HEK293 (cell line): Measurements from ENCODE around the gene PLEKHA8.

ENCODE experiments used
- BCL11B ChIP-seq: fragments of 450-650 bp; formaldehyde crosslinking; IDR thresholded peaks from 2 replicates; pipeline ENCODE4 v1.5.1; 2016; ENCODE audit warnings: low read depth, missing biosample characterization, missing genetic modification characterization
- FEZF1 ChIP-seq: fragments of 450-650 bp; formaldehyde crosslinking; IDR thresholded peaks from 2 replicates; pipeline ENCODE4 v1.5.1; 2016; ENCODE audit warnings: missing biosample characterization, missing genetic modification characterization
- GFI1B ChIP-seq: fragments of 450-650 bp; formaldehyde crosslinking; IDR thresholded peaks from 2 replicates; pipeline ENCODE4 v1.5.1; 2016; ENCODE audit warnings: missing biosample characterization, missing genetic modification characterization
- GLIS1 ChIP-seq: fragments of 450-650 bp; formaldehyde crosslinking; IDR thresholded peaks from 2 replicates; pipeline ENCODE4 v1.5.1; 2016; ENCODE audit warnings: missing biosample characterization, missing genetic modification characterization
- INSM2 ChIP-seq: fragments of 450-650 bp; formaldehyde crosslinking; IDR thresholded peaks from 2 replicates; pipeline ENCODE4 v1.5.1; 2016; ENCODE audit warnings: missing biosample characterization, missing genetic modification characterization
- KLF1 ChIP-seq: fragments of 450-650 bp; formaldehyde crosslinking; IDR thresholded peaks from 2 replicates; pipeline ENCODE4 v1.5.1; 2016; ENCODE audit warnings: missing biosample characterization, missing genetic modification characterization
- KLF10 ChIP-seq: fragments of 450-650 bp; IDR thresholded peaks from 2 replicates; pipeline ENCODE4 v1.5.1; 2018; ENCODE audit warnings: missing biosample characterization, mild to moderate bottlenecking, missing genetic modification characterization
- KLF8 ChIP-seq: fragments of 450-650 bp; formaldehyde crosslinking; IDR thresholded peaks from 2 replicates; pipeline ENCODE4 v1.5.1; 2016; ENCODE audit warnings: missing biosample characterization, missing genetic modification characterization
- PATZ1 ChIP-seq: fragments of 450-650 bp; formaldehyde crosslinking; IDR thresholded peaks from 2 replicates; pipeline ENCODE4 v1.5.1; 2016; ENCODE audit warnings: missing biosample characterization, missing genetic modification characterization
- PRDM1 ChIP-seq: fragments of 450-650 bp; formaldehyde crosslinking; IDR thresholded peaks from 2 replicates; pipeline ENCODE4; 2016; ENCODE audit warnings: missing biosample characterization, missing genetic modification characterization
- PRDM2 ChIP-seq: fragments of 450-650 bp; formaldehyde crosslinking; IDR thresholded peaks from 2 replicates; pipeline ENCODE4 v1.5.1; 2016; ENCODE audit warnings: missing biosample characterization, missing genetic modification characterization, borderline replicate concordance
- SP7 ChIP-seq: fragments of 450-650 bp; formaldehyde crosslinking; IDR thresholded peaks from 2 replicates; pipeline ENCODE4 v1.5.1; 2016; ENCODE audit warnings: missing biosample characterization, missing genetic modification characterization
- ZBTB26 ChIP-seq: fragments of 450-650 bp; formaldehyde crosslinking; optimal IDR thresholded peaks from 2 replicates; pipeline ENCODE3; 2016; ENCODE audit warnings: missing biosample characterization, mild to moderate bottlenecking, missing genetic modification characterization
- ZNF114 ChIP-seq: fragments of 450-650 bp; formaldehyde crosslinking; IDR thresholded peaks from 2 replicates; pipeline ENCODE4 v1.5.0; 2017; ENCODE audit warnings: missing biosample characterization, missing genetic modification characterization
- ZNF140 ChIP-seq: fragments of 450-650 bp; formaldehyde crosslinking; IDR thresholded peaks from 2 replicates; pipeline ENCODE4 v1.5.1; 2016; ENCODE audit warnings: missing biosample characterization, missing genetic modification characterization
- ZNF18 ChIP-seq: fragments of 450-650 bp; formaldehyde crosslinking; IDR thresholded peaks from 2 replicates; pipeline ENCODE4 v1.5.1; 2016; ENCODE audit warnings: missing biosample characterization, missing genetic modification characterization
- ZNF24 ChIP-seq: fragments of 450-650 bp; formaldehyde crosslinking; IDR thresholded peaks from 2 replicates; pipeline ENCODE4 v1.5.1; 2016; ENCODE audit warnings: missing biosample characterization, missing genetic modification characterization
- ZNF350 ChIP-seq: fragments of 450-650 bp; formaldehyde crosslinking; IDR thresholded peaks from 2 replicates; pipeline ENCODE4 v1.5.0; 2017; ENCODE audit warnings: missing biosample characterization, mild to moderate bottlenecking, missing genetic modification characterization
- ZNF398 ChIP-seq: fragments of 450-650 bp; formaldehyde crosslinking; IDR thresholded peaks from 2 replicates; pipeline ENCODE4 v1.5.1; 2017; ENCODE audit warnings: missing biosample characterization, missing genetic modification characterization
- ZNF416 ChIP-seq: fragments of 450-650 bp; formaldehyde crosslinking; IDR thresholded peaks from 2 replicates; pipeline ENCODE4 v1.5.1; 2016; ENCODE audit warnings: missing biosample characterization, missing genetic modification characterization
- ZNF623 ChIP-seq: fragments of 450-650 bp; formaldehyde crosslinking; IDR thresholded peaks from 2 replicates; pipeline ENCODE4 v1.5.1; 2016; ENCODE audit warnings: missing biosample characterization, missing genetic modification characterization
- ZNF629 ChIP-seq: fragments of 450-650 bp; formaldehyde crosslinking; IDR thresholded peaks from 2 replicates; pipeline ENCODE4 v1.5.1; 2017; ENCODE audit warnings: missing biosample characterization, missing genetic modification characterization
- ZNF660 ChIP-seq: fragments of 450-650 bp; IDR thresholded peaks from 2 replicates; pipeline ENCODE4 v1.5.1; 2018; ENCODE audit warnings: missing biosample characterization, mild to moderate bottlenecking, missing genetic modification characterization
- ZNF677 ChIP-seq: fragments of 450-650 bp; IDR thresholded peaks from 2 replicates; pipeline ENCODE4 v1.5.0; 2018; ENCODE audit warnings: missing biosample characterization, mild to moderate bottlenecking, missing genetic modification characterization, moderate library complexity
- ZNF701 ChIP-seq: fragments of 450-650 bp; formaldehyde crosslinking; IDR thresholded peaks from 2 replicates; pipeline ENCODE4 v1.5.1; 2016; ENCODE audit warnings: missing biosample characterization, missing genetic modification characterization
- ZNF747 ChIP-seq: fragments of 450-650 bp; formaldehyde crosslinking; IDR thresholded peaks from 2 replicates; pipeline ENCODE4 v1.5.1; 2016; ENCODE audit warnings: missing biosample characterization, missing genetic modification characterization
- ZNF830 ChIP-seq: fragments of 450-650 bp; IDR thresholded peaks from 2 replicates; pipeline ENCODE4 v1.5.0; 2018; ENCODE audit warnings: missing biosample characterization, missing genetic modification characterization, low read depth, mild to moderate bottlenecking, moderate library complexity

The PLEKHA8 gene

GRCh38 chr7:29987811-29988317 is 40.3 kb upstream of the PLEKHA8 start (continued):
- TF ChIP-seq ZNF18 (no peak), ZNF350 (tag by site-specific recombination) (no peak), ZNF629 (tag by site-specific recombination) (peak; percentile 40; the same call in 1 of the 2 replicates), FEZF1 (tag by site-specific recombination) (no peak), ZNF623 (tag by site-specific recombination) (no peak), ZNF747 (tag by site-specific recombination) (no peak), KLF8 (tag by site-specific recombination) (0 out of 2 replicates have a peak, but pooled peaks have one; percentile 34), ZNF114 (tag by site-specific recombination) (no peak), ZNF140 (no peak), PRDM2 (tag by site-specific recombination) (no peak), ZNF830 (tag by site-specific recombination) (no peak), BCL11B (no peak), GFI1B (tag by site-specific recombination) (peak; percentile 63; the same call in 1 of the 2 replicates), ZNF398 (tag by site-specific recombination) (no peak), SP7 (peak; percentile 57; the same call in 1 of the 2 replicates), ZNF416 (tag by site-specific recombination) (no peak), PRDM1 (tag by site-specific recombination) (peak; percentile 42; the same call in 1 of the 2 replicates), ZNF24 (peak; percentile 87), PATZ1 (tag by site-specific recombination) (no peak), KLF10 (tag by site-specific recombination) (0 out of 2 replicates have a peak, but pooled peaks have one; percentile 36), GLIS1 (tag by site-specific recombination) (no peak), INSM2 (tag by site-specific recombination) (peak; percentile 43; the same call in 1 of the 2 replicates), KLF1 (tag by site-specific recombination) (no peak), ZNF660 (tag by site-specific recombination) (0 out of 2 replicates have a peak, but pooled peaks have one; percentile 20), ZNF677 (tag by site-specific recombination) (no peak), ZNF701 (no peak), ZBTB26 (no peak)
